Gastroesophageal sphincter (tissue), 3 donors: Measurements from ENCODE around the gene ESCO1.

Experiments
- CTCF ChIP-seq, 4 experiments: fragments of 200-600 bp in 2 of 4; fragments of 450-650 bp in 2 of 4; sonication (generic) in 1 of 4; IDR thresholded peaks; one replicate each; pipeline ENCODE4 v1.5.1; 2017 to 2019; ENCODE audit warnings: antibody characterized with exemption in 4 of 4, mild to moderate bottlenecking in 2 of 4, moderate library complexity in 2 of 4
- POLR2A ChIP-seq, 2 donors: fragments of 450-650 bp; IDR thresholded peaks; one replicate each; pipeline ENCODE4 v1.6.1; 2017; ENCODE audit warnings: antibody characterized with exemption in 2 of 2, mild to moderate bottlenecking in 2 of 2, moderate library complexity in 1 of 2

DNA sequence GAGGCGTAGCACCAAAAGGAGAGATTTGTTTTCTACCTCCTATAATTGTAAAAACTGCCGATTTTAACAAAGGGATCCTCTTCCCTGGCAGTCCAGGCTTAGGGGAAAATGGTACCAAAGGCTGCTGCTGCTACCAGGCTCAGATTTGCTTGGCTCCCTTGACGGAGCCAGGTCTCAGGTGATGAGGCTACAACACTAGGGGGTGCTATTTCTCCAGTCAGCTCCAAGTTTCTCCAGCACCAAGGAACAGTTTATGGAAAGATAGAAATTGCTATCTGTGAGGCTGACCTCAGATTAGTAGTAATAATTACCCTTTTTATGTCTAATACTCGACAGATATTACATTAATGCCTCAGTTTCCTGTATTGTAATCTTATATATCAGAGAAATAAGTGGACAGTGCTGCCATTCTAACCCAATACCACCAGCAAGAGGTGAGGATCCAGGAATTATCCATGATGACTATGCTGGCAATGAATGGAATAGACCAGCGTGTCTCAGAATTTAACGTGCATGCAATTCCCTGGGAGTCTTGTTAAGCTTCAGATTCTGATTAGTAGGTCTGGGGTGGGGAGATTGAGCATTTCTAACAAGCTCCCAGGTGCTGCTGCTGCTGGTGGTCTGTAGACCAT, 111.3 kb downstream of the ESCO1 start:
- peak; percentile 53 to 77 (median 60) for TF ChIP-seq CTCF (IDR thresholded peaks at IDR 0.05)
- no peak for TF ChIP-seq POLR2A (IDR thresholded peaks at IDR 0.05)
